Vagina (tissue), 2 donors: ENCODE results near the gene RNU6-8. TPM values are rescaled to one million over a fixed set of nuclear protein-coding genes. Genes with fewer than 3 reads are reported as not detected.

Source experiments
- DNase-seq, 2 donors: peaks; one replicate each; pipeline ENCODE4 v3.0.0-alpha.2; 2017; ENCODE audit errors: extremely low spot score in 2 of 2
- H3K27ac ChIP-seq: fragments of 200-600 bp; sonication (generic); one replicate; pipeline ENCODE4 v1.5.1; 2019
- H3K27me3 ChIP-seq: fragments of 200-600 bp; sonication (generic); one replicate; pipeline ENCODE4 v1.5.1; 2019
- H3K36me3 ChIP-seq, 2 donors: fragments of 200-600 bp; sonication (generic); one replicate each; pipeline ENCODE4 v1.5.1; 2017 to 2019
- H3K4me1 ChIP-seq: fragments of 200-600 bp; sonication (generic); one replicate; pipeline ENCODE4 v1.5.1; 2019
- H3K4me3 ChIP-seq, 2 donors: fragments of 200-600 bp; sonication (generic); 1 replicate in 1 of 2; 2 replicates in 1 of 2; pipeline ENCODE4 v1.5.1; 2016 to 2019
- H3K9me3 ChIP-seq: fragments of 200-600 bp; sonication (generic); one replicate; pipeline ENCODE4 v1.5.1; 2019
- CTCF ChIP-seq, 3 experiments: fragments of 450-650 bp in 2 of 3; fragments of 200-600 bp in 1 of 3; sonication (generic) in 1 of 3; IDR thresholded peaks; one replicate each; pipeline ENCODE4 v1.5.1; 2017 to 2019; ENCODE audit warnings: antibody characterized with exemption in 3 of 3, mild to moderate bottlenecking in 2 of 3, moderate library complexity in 2 of 3
- POLR2A ChIP-seq, 2 donors: fragments of 450-650 bp; IDR thresholded peaks; one replicate each; pipeline ENCODE4 v1.6.1; 2017; ENCODE audit warnings: antibody characterized with exemption in 2 of 2, mild to moderate bottlenecking in 2 of 2, moderate library complexity in 2 of 2
- POLR2AphosphoS5 ChIP-seq, 2 donors: sonication (generic); formaldehyde crosslinking; IDR thresholded peaks; one replicate each; pipeline ENCODE4 v1.9.0; 2017; ENCODE audit warnings: antibody characterized with exemption in 2 of 2, mild to moderate bottlenecking in 2 of 2, low read depth in 1 of 2; ENCODE audit not compliant: insufficient read depth in 1 of 2
- intact Hi-C: fragments of 100-400 bp; cut with DNase I; formaldehyde crosslinking; loops from one replicate; pipeline ENCODE4 v1.15.1; 2023
- total RNA-seq: library from RNA; depleted of rRNA; stranded (reverse); fragments of >200 nt; gene quantifications from one replicate; pipeline ENCODE4 v1.2.3, GENCODE V29; 2016

RNU6-8 gene
- total RNA-seq, 1 donor from 2014 or later: not detected

- no peak for DNase-seq
- Histone ChIP-seq H3K4me3 (no peak overlapping the region), H3K27ac (no peak overlapping the region), H3K9me3 (no peaks in the 10 kb centered on the region), H3K36me3 (no peaks in the 10 kb centered on the region), H3K4me1 (no peaks in the 10 kb centered on the region), H3K27me3 (no peaks in the 10 kb centered on the region)
- TF ChIP-seq POLR2AphosphoS5 (IDR thresholded peaks at IDR 0.05; ENCODE audit: insufficient read depth in 1 of 2, low read depth in 1 of 2) (no peak), CTCF (IDR thresholded peaks at IDR 0.05) (no peak), POLR2A (IDR thresholded peaks at IDR 0.05) (no peak)
- intact Hi-C loops: loop anchor here (5.0 to 10.0 kb wide), 4 partner anchors 225 to 737 kb away; no protein-coding TSS in a partner anchor
Measured at GRCh38 chr14:32249780-32250179, 46.7 kb upstream of the RNU6-8 start.

- Histone ChIP-seq H3K36me3 (no peaks in the 10 kb centered on the region), H3K4me1 (no peaks in the 10 kb centered on the region), H3K9me3 (no peaks in the 10 kb centered on the region), H3K4me3 (no peak overlapping the region), H3K27ac (no peak overlapping the region), H3K27me3 (no peaks in the 10 kb centered on the region)
- TF ChIP-seq POLR2AphosphoS5 (IDR thresholded peaks at IDR 0.05; ENCODE audit: insufficient read depth in 1 of 2, low read depth in 1 of 2) (no peak), POLR2A (IDR thresholded peaks at IDR 0.05) (no peak), CTCF (IDR thresholded peaks at IDR 0.05) (no peak)
- DNase-seq: no peak
- intact Hi-C loops: no loop called here
Measured at GRCh38 chr14:32249371-32249770, 46.3 kb upstream of the RNU6-8 start.

- DNase-seq: no peak
- Histone ChIP-seq H3K4me3 (no peak overlapping the region), H3K27me3 (no peaks in the 10 kb centered on the region), H3K9me3 (no peaks in the 10 kb centered on the region), H3K4me1 (no peaks in the 10 kb centered on the region), H3K27ac (no peak overlapping the region), H3K36me3 (no peaks in the 10 kb centered on the region)
- intact Hi-C loops: no loop called here
- no peak for TF ChIP-seq POLR2A (IDR thresholded peaks at IDR 0.05)
- no peak for TF ChIP-seq CTCF (IDR thresholded peaks at IDR 0.05)
- no peak for TF ChIP-seq POLR2AphosphoS5 (IDR thresholded peaks at IDR 0.05; ENCODE audit: insufficient read depth in 1 of 2, low read depth in 1 of 2)
Measured at GRCh38 chr14:32246751-32247150, 43.7 kb upstream of the RNU6-8 start.

GRCh38 chr14:32244404-32244803 lies 41.3 kb upstream of the RNU6-8 start:
- Histone ChIP-seq H3K4me1 (no peaks in the 10 kb centered on the region), H3K36me3 (no peaks in the 10 kb centered on the region), H3K27me3 (no peaks in the 10 kb centered on the region), H3K4me3 (no peak overlapping the region), H3K27ac (no peak overlapping the region), H3K9me3 (no peaks in the 10 kb centered on the region)
- no peak for DNase-seq
- TF ChIP-seq POLR2AphosphoS5 (IDR thresholded peaks at IDR 0.05; ENCODE audit: insufficient read depth in 1 of 2, low read depth in 1 of 2) (no peak), POLR2A (IDR thresholded peaks at IDR 0.05) (no peak), CTCF (IDR thresholded peaks at IDR 0.05) (no peak)
- intact Hi-C loops: no loop called here

- Histone ChIP-seq H3K27ac (no peak overlapping the region), H3K36me3 (no peaks in the 10 kb centered on the region), H3K9me3 (no peaks in the 10 kb centered on the region), H3K27me3 (no peaks in the 10 kb centered on the region), H3K4me3 (no peak overlapping the region), H3K4me1 (no peaks in the 10 kb centered on the region)
- TF ChIP-seq POLR2A (IDR thresholded peaks at IDR 0.05) (no peak), CTCF (IDR thresholded peaks at IDR 0.05) (no peak), POLR2AphosphoS5 (IDR thresholded peaks at IDR 0.05; ENCODE audit: insufficient read depth in 1 of 2, low read depth in 1 of 2) (no peak)
- intact Hi-C loops: no loop called here
- no peak for DNase-seq
Measured at GRCh38 chr14:32233260-32233659, 30.2 kb upstream of the RNU6-8 start.
